ENCODE data around the gene SLC16A7.

The SLC16A7 gene

GRCh38 chr12:59626382-59626781 is 30.6 kb downstream of the SLC16A7 start:
- DNase-seq: no peak

GRCh38 chr12:59627582-59627981 is 31.8 kb downstream of the SLC16A7 start:
- no peak for DNase-seq

GRCh38 chr12:59629890-59630289 is 34.1 kb downstream of the SLC16A7 start:
- DNase-seq: no peak

DNA sequence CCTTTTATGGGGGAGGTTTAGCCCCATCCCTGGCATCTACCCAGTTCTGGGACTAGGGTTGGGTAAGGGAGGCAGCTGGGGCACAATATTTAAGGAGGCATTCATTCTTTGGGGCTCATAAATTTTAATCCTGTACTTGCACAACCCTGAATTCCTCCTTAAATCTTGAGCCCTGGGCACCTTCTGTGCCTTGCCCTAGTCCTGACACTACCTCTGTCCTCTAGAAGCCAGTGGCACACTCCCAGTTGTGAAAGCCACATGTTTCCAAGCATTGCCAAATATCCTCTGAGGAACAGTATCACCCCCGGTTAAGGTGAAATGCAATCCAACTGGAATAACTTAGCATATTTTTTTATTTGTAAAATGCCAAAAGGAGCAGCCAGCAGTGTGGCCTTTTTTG is 36.6 kb downstream of the SLC16A7 start:
- DNase-seq: no peak

GRCh38 chr12:59634254-59634653 is 38.4 kb downstream of the SLC16A7 start:
- no peak for DNase-seq

DNA sequence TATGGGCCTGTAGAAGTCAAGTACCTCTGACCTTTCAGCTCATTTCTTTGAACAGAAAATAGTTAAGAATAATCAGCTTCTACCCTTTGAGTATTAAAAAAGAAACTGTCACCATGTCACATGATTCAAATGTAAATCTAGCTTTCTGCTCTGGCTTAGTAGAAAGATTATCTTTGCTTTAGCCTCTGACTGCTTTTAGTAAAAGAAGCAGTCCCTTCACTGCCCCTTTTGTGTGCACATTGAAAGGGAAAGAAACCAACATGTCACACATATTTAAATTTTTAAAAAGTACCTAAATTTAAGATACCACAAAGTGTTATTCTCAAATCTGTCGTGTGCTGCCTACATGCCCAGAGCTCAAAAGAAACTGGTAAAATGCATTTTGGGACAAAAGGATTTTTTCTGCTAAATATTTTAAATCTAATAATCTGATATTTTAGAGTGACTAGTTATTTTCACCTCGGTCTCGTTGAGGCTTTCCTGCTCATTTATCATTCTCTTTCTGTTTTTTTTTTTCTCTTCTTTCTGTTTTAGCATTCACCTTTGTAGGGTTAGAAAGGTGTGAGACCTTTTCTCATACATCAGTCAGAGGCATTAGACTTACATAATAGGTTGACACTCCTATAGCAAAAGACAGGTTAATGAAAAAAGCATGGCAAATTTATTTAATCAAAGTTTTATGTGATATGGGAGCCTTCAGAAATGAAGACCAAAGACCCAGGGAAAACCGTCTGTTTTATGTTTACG is 41.3 kb downstream of the SLC16A7 start:
- no peak for DNase-seq

DNA sequence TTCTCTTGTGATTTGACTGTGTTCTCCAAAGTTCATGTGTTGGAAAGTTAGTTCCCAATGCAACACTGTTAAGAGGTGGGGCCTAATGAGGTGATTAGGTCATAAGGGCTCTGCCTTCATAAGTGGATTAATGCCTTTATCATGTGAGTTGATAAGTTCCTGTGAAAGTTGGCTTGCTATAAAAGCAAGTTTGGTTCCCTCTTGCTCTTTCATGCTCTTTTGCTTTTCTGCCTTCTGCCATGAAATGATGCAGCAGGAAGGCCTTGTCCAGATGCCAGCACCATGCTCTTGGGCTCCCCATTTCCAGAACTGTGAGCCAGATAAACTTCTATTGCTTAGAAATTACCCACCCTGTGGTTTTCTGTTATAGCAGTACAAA is 41.9 kb downstream of the SLC16A7 start:
- no peak for DNase-seq

GRCh38 chr12:59643550-59643949 is 47.7 kb downstream of the SLC16A7 start:
- no peak for DNase-seq

GRCh38 chr12:59645242-59645641 is 49.4 kb downstream of the SLC16A7 start:
- no peak for DNase-seq

GRCh38 chr12:59646636-59647035 is 50.8 kb downstream of the SLC16A7 start:
- no peak for DNase-seq

DNA sequence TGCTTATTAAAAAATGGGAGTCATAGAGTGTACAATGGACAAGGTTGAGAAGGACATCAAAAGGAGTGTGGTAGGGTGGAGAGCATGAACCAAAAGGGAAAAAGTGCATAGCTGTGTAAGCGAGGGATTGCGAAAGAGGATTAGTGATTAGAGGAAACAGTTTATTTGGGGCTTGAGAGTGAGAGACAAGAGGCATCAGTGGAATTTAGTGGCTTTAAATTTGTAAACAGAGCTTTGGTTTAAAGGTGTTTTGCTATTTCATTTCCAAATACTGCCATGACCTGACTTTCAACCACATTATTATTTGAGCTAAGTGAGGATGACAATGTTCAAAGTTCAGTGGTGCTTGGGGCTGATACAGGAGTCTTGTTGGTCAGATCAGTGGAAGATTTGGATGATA is 53.4 kb downstream of the SLC16A7 start:
- no peak for DNase-seq

DNA sequence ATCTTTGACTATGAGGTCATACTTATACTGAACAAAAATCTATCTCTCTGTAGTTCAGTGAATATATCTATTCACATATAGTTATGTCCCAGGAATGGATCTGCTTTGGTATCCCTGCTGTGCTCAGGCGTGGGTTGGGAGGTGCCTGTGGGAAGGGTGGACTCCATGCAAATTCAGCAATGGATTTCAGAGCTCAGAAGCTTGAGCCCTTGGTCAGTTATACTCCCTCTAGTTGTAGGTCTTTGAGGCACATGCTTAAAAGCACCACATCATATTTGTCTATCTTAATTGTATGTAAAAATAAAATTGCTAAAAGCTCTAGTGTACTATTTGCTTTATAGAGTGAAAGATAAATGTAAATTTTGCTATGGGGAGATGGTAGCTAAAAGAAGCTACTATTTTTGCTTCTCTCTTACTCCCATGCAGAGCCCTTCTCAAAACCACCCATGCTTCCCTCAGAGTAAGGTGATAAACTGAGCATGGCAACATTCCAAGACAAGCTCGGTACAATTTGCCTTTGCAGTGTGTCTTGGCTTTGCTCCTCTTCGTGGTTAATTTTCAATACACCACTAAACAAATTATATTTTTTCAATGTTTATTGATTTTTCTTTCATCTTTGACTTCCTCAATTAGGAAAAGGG is 54.9 kb downstream of the SLC16A7 start:
- no peak for DNase-seq

- DNase-seq: no peak
Observed at GRCh38 chr12:59651229-59651920, 55.5 kb downstream of the SLC16A7 start.

GRCh38 chr12:59652130-59652529 is 56.3 kb downstream of the SLC16A7 start:
- no peak for DNase-seq

- DNase-seq: no peak
Observed at GRCh38 chr12:59654061-59654460, 58.2 kb downstream of the SLC16A7 start.

- no peak for DNase-seq
Observed at GRCh38 chr12:59657266-59657665, 61.4 kb downstream of the SLC16A7 start.

GRCh38 chr12:59657711-59658110 is 61.9 kb downstream of the SLC16A7 start:
- no peak for DNase-seq

DNA sequence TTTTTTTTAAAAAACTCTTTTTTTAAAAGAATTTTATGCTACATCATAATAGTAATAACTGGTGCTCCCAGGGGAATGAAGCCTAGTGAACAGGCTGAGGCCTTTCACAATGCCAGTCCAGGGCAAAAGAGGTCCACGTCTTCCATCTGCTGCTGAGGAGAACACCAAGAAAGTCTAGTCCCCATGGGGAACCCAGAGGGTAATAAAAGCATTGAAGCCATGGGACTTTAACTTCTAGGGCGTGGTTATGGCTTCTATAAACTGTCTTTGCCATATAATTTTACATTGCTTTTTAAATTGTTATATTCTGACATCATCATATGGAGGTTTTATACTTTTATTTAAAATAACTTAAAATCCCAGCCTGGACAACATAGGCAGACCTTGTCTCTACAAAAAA is 64.3 kb downstream of the SLC16A7 start:
- no peak for DNase-seq

DNA sequence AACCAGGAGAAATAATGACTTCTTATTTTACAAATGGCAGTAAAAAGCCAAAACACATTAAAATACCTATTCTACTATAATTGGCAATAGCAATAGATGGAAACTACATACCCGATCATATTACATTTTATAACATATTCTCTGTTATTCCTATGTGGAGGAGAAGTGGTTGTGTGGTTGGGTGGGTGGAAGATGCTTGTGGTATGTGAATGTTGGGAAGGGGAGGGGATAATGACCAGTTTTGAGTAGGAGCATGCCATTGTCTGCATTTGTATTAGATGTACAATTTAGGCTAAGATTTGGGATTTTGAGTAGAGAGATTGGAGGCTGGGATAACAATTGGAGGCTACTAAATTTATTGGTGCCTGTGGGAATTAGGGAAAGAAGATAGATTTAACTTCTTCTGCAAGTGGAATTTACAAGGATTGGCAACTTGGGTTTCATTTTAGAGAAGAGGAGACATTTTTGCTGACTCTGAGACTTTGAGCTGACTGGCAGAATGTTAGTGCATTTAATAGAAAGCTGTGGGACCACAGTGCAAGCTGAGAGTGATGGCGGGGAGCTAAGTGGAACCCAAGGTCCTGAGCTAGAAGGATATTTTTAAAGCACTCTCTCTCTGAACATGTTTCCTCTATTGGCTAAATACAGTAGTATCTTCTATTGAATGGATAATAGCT is 65.2 kb downstream of the SLC16A7 start:
- DNase-seq: no peak

DNA sequence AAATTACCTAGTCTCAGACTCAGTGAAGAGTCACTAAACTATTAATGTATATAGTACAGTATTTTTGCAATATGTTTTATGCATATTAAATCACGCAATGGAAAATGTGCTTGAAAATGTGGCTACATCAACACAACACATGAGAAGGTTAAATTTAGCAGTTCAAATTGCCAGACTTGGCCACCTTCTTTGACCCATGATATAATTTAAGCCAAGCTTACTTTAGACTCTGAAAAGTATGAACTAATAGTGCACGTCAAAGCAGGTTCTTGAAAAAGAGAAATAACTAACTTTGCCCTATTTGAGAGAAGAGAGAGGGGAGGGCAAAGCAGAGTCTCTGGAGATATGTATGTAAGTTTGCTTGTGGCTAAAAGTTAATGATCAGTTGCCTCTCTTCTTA is 68.7 kb downstream of the SLC16A7 start:
- no peak for DNase-seq

- no peak for DNase-seq
Observed at GRCh38 chr12:59665701-59666100, 69.9 kb downstream of the SLC16A7 start.

DNA sequence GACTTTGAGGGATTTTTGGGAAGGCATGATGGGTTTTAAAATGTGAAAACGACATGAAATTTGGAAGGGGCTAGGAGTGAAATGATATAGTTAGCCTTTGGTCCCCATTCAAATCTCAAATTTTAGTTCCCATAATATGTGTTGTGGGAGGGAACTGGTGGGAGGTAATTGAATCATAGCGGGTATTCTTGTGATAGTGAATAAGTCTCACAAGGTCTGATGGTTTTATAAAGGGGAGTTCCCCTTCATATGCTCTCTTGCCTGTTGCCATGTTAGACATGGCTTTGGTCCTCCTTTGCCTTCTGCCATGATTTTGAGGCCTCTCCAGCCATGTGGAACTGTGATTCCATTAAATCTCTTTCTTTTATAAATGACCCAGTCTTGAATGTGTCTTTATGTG is 72.8 kb downstream of the SLC16A7 start:
- DNase-seq: no peak

- no peak for DNase-seq
Observed at GRCh38 chr12:59672273-59672672, 76.4 kb downstream of the SLC16A7 start.

- no peak for DNase-seq
Observed at GRCh38 chr12:59675461-59675860, 79.6 kb downstream of the SLC16A7 start.

Measured in NCI-H524 (cell line).